ENCODE measurements around the gene CTAG1A.
"Not testable (repeated sequence)": the region's sequence is repeated elsewhere in the genome, so short reads cannot be mapped to it uniquely, and the experiment has no call there.

DNA sequence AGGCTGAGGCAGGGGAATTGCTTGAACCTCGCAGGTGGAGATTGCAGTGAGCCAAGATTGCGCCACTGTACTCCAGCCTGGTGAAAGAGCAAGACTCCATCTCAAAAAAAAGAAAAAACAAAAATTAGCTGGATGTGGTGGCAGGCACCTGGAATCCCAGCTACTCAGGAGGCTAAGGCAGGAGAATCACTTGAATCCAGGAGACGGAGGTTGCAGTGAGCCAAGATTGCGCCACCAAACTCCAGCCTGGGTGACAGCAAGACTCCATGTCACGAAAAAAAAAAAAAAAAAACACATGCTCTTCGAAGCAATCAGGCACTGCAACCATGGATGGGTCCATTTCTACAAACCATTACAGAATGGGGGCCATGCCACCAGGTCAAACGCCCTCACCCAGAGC, 44.6 kb upstream of the CTAG1A start:
- TF ChIP-seq, protein P1, sequence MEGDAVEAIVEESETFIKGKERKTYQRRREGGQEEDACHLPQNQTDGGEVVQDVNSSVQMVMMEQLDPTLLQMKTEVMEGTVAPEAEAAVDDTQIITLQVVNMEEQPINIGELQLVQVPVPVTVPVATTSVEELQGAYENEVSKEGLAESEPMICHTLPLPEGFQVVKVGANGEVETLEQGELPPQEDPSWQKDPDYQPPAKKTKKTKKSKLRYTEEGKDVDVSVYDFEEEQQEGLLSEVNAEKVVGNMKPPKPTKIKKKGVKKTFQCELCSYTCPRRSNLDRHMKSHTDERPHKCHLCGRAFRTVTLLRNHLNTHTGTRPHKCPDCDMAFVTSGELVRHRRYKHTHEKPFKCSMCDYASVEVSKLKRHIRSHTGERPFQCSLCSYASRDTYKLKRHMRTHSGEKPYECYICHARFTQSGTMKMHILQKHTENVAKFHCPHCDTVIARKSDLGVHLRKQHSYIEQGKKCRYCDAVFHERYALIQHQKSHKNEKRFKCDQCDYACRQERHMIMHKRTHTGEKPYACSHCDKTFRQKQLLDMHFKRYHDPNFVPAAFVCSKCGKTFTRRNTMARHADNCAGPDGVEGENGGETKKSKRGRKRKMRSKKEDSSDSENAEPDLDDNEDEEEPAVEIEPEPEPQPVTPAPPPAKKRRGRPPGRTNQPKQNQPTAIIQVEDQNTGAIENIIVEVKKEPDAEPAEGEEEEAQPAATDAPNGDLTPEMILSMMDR (conservative IDR thresholded peaks at IDR 0.05; ENCODE audit: low read depth, low read length), result not testable (repeated sequence)
- TF ChIP-seq EZH2 (IDR thresholded peaks at IDR 0.05; ENCODE audit: borderline replicate concordance, low read depth, low read length, poor library complexity, severe bottlenecking), result not testable (repeated sequence)

Data from A673 (cell line).